Left cardiac atrium (tissue), 4 donors: ENCODE data around the gene PDE3A. TPM values are rescaled to one million over a fixed set of nuclear protein-coding genes. Genes with fewer than 3 reads are reported as not detected.
"Not testable (repeated sequence)": the region's sequence is repeated elsewhere in the genome, so short reads cannot be mapped to it uniquely, and the experiment has no call there.

Experiments
- ATAC-seq, 2 donors: fragments of 200-7000 bp; cut with Tn5 transposase; one replicate each; pipeline ENCODE4 v1.9.1; 2020; ENCODE audit warnings: mild to moderate bottlenecking in 2 of 2, moderate library complexity in 2 of 2
- DNase-seq: peaks from one replicate; pipeline ENCODE4 v3.0.0-alpha.2; 2020
- intact Hi-C, 2 donors: fragments of 100-400 bp; cut with DNase I; formaldehyde crosslinking; loops; one replicate each; pipeline versions ENCODE4 v1.14.1 to v1.15.1; 2022 to 2023
- long read RNA-seq: library from polyadenylated mRNA; unstranded; transcript quantifications from one replicate; pipeline ENCODE4 v2.0.0, GENCODE V29; 2021
- total RNA-seq, 2 donors: library from RNA; stranded (reverse); fragmentation: NEBNext Ultra II Directional; extraction: Animal tissue kit (Norgen Biotek cat#: 25700); gene quantifications; one replicate each; pipeline ENCODE4 v1.2.1, GENCODE V29; 2021
- donor health status: DM: no; HTN: yes; CAD: no.
- donor health status: DM: no; HTN: yes; CAD: no; lungs with severe emphysema.
- donor health status: DM: yes; HTN: yes; CAD: no.
- donor health status: Dilated cardiomyopathy.

Gene PDE3A
- total RNA-seq: 100 to 1,000 TPM in 1 of 2 donors, 10 to 100 TPM in 1; 66.8 to 157 TPM
- long read RNA-seq, full-length matches to known transcripts: 22 of 77 reads
- long read RNA-seq, partial matches to known transcripts: 26 of 77 reads
- long read RNA-seq, other reads (novel, unspliced or antisense): 29 of 77 reads

DNA sequence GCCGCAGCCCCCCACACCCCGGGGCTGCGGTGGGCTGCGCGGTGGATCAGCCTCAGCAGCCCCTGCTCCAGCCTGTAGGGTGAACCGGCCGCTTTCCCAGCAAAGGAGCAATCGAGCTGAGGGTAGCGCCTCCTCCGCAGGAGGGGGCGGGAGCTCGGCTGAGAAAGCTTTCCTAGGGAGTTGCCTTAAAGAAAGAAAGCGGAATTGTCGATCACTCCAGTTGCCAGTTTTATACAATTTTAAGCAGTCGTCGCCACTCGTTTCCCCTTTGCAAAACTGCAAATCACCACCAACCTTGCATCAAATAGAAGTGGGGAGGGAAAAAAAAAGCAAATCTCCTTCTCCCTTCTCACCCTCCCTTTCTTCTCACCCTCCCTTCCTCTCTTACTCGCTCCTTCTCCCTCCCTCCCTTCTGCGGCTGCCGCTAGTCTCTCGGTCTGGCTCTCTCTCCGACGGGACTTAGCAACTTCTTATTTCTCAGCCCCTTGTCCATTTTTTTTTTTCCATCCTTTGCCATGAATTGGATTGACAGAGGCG, at the start of gene PDE3A:
Gene PDE3A (plus strand): TSS at position 424 of the 537 bp plus-strand sequence. CDS start 748 bp downstream, outside the sequence.
- DNase-seq (peak; percentile 83), ATAC-seq (peak; percentile 71 to 76)
- intact Hi-C loops: loop anchor here in 1 of 2 donors (1.0 to 5.0 kb wide), 4 partner anchors 40 to 371 kb away; no protein-coding TSS in a partner anchor

DNA sequence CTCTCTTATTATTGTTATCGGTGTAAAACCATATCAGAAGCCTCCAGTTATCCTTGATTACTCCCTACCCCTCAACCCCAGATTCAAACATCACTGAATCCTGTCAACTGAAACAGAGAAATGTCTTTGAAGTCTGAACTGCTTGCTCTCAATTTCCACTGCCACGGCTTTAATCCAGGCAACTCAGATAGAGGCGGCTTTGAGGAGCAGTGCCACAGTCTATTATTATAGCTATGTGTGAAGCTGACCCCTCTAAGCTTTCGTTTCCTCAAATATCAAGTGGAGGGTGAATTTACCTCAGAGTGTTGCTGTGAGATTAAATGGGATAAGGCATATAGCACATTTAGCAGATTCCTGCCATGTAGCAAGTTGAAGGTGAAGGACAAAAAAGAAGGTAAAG, 49.0 kb upstream of the PDE3A start:
- ATAC-seq (peak; percentile 75 to 81), DNase-seq (no peak)
- intact Hi-C loops: no loop called here

DNA sequence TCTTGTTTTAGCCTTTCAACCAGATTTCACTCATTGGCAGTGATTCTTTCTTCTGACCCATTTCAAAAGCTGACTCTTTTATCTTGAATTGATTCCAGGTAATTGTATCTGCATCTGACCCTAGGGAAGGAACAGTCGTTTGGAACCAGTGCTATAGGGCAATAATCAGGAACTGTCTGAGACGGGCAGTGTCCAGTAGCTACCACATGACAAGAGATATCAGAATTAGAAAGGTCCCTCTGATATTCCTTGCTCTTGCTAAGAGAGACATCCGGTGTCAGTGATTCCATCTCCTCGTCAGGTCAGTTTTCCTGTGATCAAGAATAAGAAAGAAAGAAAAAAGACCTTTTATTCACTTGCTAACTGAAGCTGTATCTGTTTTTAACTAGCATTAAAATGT, 47.8 kb upstream of the PDE3A start:
- DNase-seq: no peak
- intact Hi-C loops: loop anchor here in 1 of 2 donors (5.0 kb wide), 1 partner anchor 48 kb away; no protein-coding TSS in a partner anchor
- ATAC-seq: peak; percentile 53 to 67

DNA sequence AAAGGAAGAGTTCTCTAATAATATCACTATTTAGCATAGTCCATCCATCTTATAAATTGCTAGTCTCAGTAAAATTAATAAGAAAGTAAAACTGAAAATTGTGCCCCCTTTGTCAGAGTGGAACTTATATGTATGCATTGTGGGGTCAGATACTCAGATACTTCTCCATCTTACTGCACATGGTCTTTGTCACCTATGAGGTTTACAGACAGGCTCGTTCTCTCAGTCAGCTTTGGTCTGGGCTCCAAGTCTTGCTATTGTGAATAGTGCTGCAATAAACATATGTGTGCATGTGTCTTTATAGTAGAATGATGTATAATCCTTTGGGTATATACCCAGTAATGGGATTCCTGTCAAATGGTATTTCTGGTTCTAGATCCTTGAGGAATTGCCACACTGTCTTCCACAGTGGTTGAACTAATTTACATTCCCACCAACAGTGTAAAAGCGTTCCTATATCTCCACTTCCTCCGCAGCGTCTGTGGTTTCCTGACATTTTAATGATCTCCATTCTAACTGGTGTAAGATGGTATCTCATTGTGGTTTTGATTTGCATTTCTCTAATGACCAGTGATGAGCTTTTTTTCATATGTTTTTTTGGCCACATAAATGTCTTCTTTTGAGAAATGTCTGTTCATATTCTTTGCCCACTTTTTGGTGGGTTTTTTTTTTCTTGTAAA, 37.4 kb upstream of the PDE3A start:
- DNase-seq, ATAC-seq, intact Hi-C loops: not testable (repeated sequence)

DNA sequence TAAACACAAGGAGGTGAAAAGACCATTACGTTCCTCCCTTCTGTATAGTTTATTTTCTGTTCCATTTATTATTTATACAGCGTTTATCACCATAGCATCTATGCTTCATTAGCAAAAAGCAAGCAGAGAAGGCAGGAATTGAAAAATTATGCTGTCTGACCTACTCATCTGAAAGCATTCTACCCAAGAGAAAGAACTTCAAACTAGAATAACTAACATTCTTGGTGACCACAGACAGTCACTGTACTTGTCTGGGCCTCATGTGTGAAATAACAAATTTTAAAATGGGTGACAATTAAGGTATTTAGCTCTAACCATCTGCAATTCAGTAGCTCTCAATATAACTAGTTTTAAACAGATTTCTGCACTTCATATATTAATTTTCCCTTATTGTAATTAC, 29.3 kb upstream of the PDE3A start:
- intact Hi-C loops: no loop called here
- DNase-seq (no peak), ATAC-seq (no peak)

DNA sequence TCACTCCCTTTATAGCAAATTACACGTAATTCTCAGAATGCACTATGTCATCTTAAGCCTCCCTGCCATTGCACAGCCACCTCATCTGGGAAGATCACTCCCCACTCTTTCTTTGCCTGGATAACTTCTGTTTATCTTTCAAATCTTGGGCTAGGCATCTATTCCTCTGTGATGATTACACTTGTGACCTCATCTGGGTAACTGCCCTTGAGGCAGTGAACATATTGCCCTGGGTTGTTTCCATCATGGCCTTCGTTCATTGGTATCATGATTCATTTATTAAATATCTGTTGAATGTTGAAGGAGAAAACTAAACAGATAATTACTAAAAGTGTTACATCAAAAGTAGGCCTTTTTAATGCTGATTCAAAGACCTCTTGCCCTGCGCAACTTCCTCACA, 26.2 kb upstream of the PDE3A start:
- no peak for ATAC-seq
- DNase-seq: no peak
- intact Hi-C loops: no loop called here

DNA sequence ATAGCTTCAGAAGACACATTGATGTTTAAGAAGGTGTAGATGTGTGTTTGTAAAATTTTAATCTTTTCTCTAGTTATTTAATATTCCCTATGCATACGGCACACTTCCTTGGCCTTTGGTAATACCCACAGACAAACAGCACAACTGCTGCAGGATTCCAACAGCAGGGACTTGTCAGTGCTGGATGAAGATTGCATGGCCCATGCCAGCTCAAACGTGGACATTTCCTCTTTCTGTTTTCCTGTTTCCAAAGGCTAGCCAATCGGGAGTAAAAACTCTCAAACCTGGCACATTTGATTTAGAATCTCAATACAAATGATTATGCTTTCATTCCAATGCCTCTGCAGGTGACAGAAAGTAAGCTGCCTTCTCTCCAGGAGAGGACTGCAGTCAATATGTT, 22.5 kb upstream of the PDE3A start:
- peak in 1 of 2 donors; percentile 41 for ATAC-seq
- intact Hi-C loops: no loop called here
- no peak for DNase-seq

DNA sequence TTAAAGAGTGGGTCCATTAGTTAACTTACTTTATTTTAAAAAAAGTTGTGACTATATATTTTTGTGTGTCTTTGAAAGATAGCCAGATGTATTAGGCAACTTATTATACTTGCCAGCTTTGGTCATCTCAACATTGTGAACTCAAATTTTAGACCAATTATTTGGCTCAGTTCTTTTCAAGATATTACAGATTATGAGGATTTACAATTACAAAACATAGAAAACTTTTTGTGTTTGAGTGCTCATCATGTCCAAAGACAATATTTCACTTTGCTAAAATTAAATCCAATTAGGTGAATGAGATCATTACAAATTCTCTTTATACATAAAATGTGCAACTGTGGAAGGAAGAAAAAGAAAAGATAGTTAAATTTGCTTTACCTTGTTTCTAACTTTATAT, 18.3 kb upstream of the PDE3A start:
- intact Hi-C loops: no loop called here
- DNase-seq (no peak), ATAC-seq (no peak)

DNA sequence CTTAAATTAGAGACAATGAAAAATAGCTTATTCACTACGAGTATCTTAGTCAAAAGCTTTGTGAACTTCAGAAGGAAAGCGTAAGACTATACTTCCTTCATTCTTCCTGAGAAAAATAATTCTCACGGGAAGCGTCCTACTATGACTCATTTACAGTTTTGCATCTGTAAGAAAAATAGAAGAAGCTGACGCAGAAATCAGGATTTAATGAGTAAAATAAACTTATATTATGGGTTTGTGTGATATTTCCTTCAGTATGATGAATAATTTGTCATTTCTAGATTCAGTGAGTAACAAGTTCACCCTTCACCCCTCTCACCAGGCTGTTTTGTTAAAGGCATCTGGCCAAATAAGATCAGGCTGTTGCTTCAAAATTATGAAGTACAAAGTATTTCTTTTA, 17.8 kb upstream of the PDE3A start:
- DNase-seq: no peak
- ATAC-seq: peak; percentile 53 to 66
- intact Hi-C loops: no loop called here

DNA sequence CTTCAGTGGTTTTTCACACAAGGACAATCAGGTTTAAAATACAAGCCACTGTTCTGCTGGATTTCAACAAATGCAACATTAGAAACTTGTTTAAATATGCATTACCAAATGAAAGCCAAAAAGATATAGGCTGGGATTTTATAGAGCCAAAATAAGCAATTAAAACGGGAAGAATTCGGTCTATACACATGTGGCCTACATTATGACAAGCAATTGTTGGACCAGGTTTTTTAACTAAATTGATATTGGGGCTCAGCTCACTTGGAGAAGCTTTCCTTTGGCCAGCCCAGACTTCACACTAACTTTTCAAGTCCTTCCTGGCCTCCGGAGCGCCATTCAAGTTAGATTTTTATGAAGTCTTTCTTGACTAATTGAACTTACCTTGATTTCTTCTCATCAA, 16.9 kb upstream of the PDE3A start:
- ATAC-seq (no peak), DNase-seq (no peak)
- intact Hi-C loops: no loop called here

DNA sequence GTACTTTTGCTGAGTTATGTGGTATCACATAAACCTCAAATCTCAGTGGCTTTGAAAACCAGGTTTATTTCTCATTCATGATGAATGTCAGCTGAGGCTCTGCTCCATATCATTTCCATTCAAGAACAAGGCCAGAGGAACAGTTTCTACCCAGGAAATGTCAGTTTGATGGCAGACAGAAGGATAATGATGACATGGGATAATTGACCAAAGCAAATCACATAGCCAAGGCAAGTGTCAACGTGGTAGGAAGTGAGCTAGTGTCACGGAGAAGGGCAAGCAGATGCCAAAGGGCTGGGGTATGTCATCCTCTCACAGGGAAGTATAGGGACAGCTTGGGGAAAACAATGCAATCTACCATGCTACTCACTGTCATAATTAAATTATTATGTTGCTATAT, 12.3 kb upstream of the PDE3A start:
- intact Hi-C loops: no loop called here
- ATAC-seq: no peak
- no peak for DNase-seq

DNA sequence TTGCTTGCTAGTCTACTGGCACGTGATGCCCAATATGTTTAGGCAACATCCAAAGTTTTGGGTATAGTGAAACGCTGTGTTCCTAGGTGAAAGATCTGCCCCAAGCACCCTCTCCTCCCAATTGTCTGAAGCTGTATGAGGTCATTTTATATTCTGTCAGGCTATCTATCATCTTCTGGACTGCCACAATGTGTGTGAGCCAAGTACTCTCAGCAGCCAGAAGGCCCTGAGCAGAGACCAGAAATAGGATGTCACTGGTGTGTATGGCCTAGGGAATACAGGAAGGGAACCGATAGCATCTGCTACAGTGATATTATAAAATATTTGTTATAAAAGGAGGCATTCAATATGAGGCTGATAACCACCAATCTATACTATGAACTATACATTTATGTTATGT, 7.9 kb upstream of the PDE3A start:
- ATAC-seq (peak; percentile 49 to 63), DNase-seq (no peak)
- intact Hi-C loops: no loop called here

DNA sequence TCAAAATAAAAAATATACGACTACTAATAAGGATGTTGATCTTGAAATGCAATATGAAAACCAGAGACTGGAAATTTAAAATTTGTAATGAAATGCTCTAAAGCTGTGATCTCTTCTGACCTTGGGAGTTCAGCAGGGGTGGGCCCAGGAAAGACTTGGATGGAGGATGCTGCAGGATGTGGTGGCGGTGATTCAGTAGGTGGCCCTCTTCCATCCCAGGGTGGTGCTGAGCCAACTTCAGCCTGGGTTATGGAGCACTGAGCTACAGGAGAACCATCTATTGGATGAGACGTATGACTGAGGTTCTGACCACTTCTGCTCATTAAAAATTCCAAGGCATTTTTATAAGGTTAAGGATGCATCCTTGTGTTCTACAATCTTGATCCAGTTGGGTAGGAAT, 6.9 kb upstream of the PDE3A start:
- intact Hi-C loops: no loop called here
- ATAC-seq: no peak
- DNase-seq: no peak

DNA sequence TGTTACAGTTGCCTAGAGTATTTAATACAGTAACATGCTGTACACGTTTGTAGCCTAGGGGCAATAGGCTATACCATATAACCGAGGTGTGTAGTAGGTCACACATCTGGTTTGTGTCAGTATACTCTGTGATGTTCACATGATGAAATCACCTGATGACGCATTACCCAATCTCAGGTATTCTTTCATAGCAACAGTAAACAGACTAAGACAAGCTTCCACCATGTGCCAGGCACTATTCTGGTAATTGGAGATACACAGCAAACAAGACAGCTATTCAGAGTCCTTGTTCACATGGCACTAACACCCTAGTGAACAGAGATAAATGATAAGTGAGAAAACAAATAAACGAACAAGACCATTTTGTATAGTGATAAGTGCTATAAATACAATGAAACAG, 3.8 kb upstream of the PDE3A start:
- ATAC-seq (no peak), DNase-seq (no peak)
- intact Hi-C loops: no loop called here

DNA sequence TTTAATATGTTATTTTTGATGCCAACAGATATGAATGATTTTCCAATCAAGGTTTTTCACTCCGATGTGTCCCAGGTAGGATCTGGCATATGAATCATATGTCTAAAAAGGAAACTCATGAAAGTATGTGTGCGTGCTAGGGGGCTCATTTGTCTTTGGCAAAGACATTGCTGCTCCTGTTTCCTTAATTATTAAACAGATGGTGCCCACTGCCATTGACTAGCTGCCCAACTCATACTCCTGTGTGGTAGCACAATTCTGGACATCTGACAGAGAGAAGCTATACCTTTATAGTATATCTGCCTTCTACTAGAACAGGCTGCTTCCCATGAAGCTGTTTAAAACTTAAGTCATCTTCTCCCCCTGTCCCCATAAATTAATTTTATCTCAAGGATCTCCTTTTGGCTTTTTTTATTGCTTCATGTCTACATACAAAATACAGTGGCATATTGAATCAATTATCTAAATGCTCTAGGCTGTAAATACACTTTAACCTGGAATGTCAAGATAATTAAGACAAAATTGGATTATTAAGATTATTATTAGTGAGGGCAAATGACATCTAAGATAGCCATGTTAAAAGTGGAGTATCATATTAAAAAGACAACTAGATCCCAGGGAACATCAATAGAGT, 1.4 kb upstream of the PDE3A start:
- DNase-seq: no peak
- ATAC-seq: no peak
- intact Hi-C loops: loop anchor here in 1 of 2 donors (5.0 kb wide), 3 partner anchors 95 to 370 kb away; no protein-coding TSS in a partner anchor

DNA sequence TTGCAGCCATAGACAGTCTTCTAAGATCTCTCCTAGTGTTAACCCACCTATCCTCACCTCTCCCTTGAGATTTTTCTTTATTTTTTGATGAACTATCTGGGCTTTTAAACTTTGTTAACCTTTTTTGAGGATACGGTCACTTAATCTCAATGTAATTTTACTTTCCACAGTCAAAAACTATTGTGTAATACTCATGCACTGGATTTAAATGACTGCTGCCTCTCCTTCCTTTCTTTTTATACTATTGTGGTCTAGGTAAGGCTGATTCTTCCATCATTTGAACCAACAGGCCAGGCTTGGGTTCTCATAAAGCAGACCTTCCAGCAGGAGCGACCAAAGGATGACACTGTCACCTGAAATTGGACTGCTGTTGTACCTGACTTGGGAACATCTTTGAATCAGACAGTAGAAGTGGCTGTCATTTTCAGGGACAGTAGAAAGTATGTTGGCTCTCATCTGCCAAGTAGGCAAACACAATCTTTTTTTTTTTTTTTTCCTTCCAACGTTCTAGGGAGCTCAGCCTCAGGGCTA, 689 bp upstream of the PDE3A start:
- intact Hi-C loops: loop anchor here in 1 of 2 donors (1.0 to 5.0 kb wide), 4 partner anchors 39 to 370 kb away; no protein-coding TSS in a partner anchor
- no peak for DNase-seq
- ATAC-seq: no peak

DNA sequence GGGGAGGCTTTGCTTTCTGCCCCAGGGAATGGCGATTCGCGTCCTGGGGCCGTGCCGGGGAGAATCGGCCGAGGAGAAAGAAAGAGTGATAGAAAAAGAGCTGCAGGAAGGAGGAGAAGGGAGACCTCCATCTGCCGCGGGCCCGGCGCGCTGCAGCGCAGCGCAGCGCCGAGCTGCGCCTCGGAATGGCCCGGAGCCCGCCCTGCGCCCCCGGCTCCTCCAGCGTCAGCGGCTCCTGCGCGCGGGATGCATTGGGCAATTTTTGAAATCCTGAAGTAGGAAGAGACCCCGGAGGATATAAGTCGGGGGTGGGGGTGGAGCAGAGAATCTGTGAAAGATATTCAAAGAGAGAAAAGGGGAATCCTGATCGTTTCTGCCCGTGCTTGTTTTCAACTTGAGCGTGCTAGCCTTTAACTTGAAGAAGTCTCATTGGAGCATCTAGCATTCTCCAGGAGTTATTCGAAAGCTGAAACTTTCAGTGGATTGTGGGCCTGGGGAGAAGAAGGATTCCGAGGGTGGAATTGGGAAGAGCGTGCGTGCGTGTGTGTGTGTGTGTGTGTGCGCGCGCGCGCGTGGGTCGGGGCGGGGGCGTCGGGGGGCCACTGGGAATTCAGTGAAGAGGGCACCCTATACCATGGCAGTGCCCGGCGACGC, 441 bp downstream of the PDE3A start:
- intact Hi-C loops: loop anchor here in 1 of 2 donors (1.0 to 5.0 kb wide), 4 partner anchors 40 to 371 kb away; no protein-coding TSS in a partner anchor
- DNase-seq (peak; percentile 50), ATAC-seq (peak; percentile 70 to 71)

DNA sequence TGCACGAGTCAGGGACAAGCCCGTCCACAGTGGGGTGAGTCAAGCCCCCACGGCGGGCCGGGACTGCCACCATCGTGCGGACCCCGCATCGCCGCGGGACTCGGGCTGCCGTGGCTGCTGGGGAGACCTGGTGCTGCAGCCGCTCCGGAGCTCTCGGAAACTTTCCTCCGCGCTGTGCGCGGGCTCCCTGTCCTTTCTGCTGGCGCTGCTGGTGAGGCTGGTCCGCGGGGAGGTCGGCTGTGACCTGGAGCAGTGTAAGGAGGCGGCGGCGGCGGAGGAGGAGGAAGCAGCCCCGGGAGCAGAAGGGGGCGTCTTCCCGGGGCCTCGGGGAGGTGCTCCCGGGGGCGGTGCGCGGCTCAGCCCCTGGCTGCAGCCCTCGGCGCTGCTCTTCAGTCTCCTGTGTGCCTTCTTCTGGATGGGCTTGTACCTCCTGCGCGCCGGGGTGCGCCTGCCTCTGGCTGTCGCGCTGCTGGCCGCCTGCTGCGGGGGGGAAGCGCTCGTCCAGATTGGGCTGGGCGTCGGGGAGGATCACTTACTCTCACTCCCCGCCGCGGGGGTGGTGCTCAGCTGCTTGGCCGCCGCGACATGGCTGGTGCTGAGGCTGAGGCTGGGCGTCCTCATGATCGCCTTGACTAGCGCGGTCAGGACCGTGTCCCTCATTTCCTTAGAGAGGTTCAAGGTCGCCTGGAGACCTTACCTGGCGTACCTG, 1.1 kb downstream of the PDE3A start:
- DNase-seq (peak; percentile 88), ATAC-seq (peak; percentile 81 to 89)
- intact Hi-C loops: loop anchor here (5.0 to 10.0 kb wide), 6 partner anchors 95 to 452 kb away; no protein-coding TSS in a partner anchor

DNA sequence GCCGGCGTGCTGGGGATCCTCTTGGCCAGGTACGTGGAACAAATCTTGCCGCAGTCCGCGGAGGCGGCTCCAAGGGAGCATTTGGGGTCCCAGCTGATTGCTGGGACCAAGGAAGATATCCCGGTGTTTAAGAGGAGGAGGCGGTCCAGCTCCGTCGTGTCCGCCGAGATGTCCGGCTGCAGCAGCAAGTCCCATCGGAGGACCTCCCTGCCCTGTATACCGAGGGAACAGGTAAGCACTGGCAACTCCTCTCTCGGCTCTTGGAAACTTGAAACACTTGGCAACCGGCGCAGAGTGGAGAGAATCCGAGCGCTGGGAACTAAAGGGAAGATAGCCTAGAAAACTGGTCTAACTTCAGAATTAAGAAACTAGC, 1.7 kb downstream of the PDE3A start:
- ATAC-seq (peak in 1 of 2 donors; percentile 21), DNase-seq (peak; percentile 54)
- intact Hi-C loops: loop anchor here (5.0 to 10.0 kb wide), 3 partner anchors 95 to 453 kb away; no protein-coding TSS in a partner anchor
